22Rv1 (cell line): ENCODE results near the gene DCLK1.

Source experiments
- ZFX ChIP-seq: fragments of 450-650 bp; IDR thresholded peaks from 2 replicates; pipeline ENCODE4 v1.6.1; 2017; ENCODE audit warnings: antibody characterized with exemption, borderline replicate concordance
- TF ChIP-seq, protein P1 (sequence below): fragments of 450-650 bp; IDR thresholded peaks from 2 replicates; pipeline ENCODE4 v1.5.1; 2017; ENCODE audit warnings: mild to moderate bottlenecking

DNA sequence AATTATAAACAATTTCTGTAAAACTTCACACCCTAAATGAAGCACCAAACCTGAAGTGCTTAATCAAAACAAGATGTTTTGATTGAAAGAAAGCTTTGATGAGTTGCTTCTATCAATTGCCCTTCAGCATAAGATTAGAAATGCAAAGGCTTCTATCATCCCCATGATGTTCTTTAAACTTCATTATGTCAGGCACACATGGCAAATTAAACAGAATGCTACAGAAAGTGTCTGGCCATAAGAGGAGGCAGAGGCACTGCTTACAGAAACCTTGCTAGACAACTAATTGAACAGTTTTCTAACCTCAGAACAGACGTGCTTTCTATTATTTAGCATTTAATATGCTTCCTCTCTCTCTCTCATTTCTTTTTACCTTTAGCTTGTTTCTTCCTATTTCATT lies 228.1 kb downstream of the DCLK1 start:
- TF ChIP-seq, protein P1, sequence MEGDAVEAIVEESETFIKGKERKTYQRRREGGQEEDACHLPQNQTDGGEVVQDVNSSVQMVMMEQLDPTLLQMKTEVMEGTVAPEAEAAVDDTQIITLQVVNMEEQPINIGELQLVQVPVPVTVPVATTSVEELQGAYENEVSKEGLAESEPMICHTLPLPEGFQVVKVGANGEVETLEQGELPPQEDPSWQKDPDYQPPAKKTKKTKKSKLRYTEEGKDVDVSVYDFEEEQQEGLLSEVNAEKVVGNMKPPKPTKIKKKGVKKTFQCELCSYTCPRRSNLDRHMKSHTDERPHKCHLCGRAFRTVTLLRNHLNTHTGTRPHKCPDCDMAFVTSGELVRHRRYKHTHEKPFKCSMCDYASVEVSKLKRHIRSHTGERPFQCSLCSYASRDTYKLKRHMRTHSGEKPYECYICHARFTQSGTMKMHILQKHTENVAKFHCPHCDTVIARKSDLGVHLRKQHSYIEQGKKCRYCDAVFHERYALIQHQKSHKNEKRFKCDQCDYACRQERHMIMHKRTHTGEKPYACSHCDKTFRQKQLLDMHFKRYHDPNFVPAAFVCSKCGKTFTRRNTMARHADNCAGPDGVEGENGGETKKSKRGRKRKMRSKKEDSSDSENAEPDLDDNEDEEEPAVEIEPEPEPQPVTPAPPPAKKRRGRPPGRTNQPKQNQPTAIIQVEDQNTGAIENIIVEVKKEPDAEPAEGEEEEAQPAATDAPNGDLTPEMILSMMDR = no peak
- no peak for TF ChIP-seq ZFX
